Endothelial cell of umbilical vein (primary cell): ENCODE data around the gene MRO. TPM values are rescaled to one million over a fixed set of nuclear protein-coding genes. Genes with fewer than 3 reads are reported as not detected.

Experiments used
- BruUV-seq: library from RNA; stranded (reverse); fragments of 400-500 nt; replicated peaks from 2 replicates; lab custom pipeline; 2021; lab: Mats Ljungman, UMichigan
- CTCF ChIA-PET: fragments of 300-600, 350-600 bp; sonication (Branson Sonifier 250); formaldehyde crosslinking; loops from one replicate; lab custom pipeline; 2021; ENCODE audit warnings: antibody characterized with exemption, inconsistent platforms; lab: Charles Lee
- POLR2A ChIA-PET: fragments of 300-600, 350-600 bp; sonication (Branson Sonifier 250); formaldehyde crosslinking; loops from one replicate; lab custom pipeline; 2021; ENCODE audit warnings: antibody characterized with exemption, inconsistent platforms; lab: Charles Lee
- DNase-seq: peaks from one replicate; pipeline ENCODE4 v3.0.0-alpha.2; 2011; ENCODE audit warnings: low read depth, low spot score
- FAIRE-seq: peaks from 2 replicates; lab custom pipeline; 2011; peaks lifted over from hg19 to GRCh38; lab: Jason Lieb, UNC
- H2AFZ ChIP-seq: 2 replicates; pipeline ENCODE4 v1.6.0; 2012; ENCODE audit warnings: low read depth, low read length, control low read depth, inconsistent platforms
- H3K27ac ChIP-seq: 2 replicates; pipeline ENCODE4 v1.5.1; 2011; ENCODE audit warnings: low read depth, mild to moderate bottlenecking, control low read depth, low read length, moderate library complexity; ENCODE audit not compliant: insufficient read depth
- H3K27me3 ChIP-seq, 2 experiments: 2 replicates each; pipeline versions ENCODE4 v1.6.0 to v1.6.1; 2011; ENCODE audit warnings: low read length in 2 of 2, mixed read lengths in 1 of 2; ENCODE audit not compliant: control insufficient read depth in 2 of 2, insufficient read depth in 2 of 2
- H3K36me3 ChIP-seq, 2 experiments: 2 replicates in 1 of 2; 3 replicates in 1 of 2; pipeline ENCODE4 v1.5.1; 2011; ENCODE audit warnings: low read length in 2 of 2, mild to moderate bottlenecking in 1 of 2, moderate library complexity in 1 of 2; ENCODE audit not compliant: control insufficient read depth in 2 of 2, insufficient read depth in 2 of 2; ENCODE audit errors: extremely low read depth in 1 of 2
- H3K4me1 ChIP-seq: 3 replicates; pipeline ENCODE4 v1.5.1; 2011; ENCODE audit warnings: mild to moderate bottlenecking, low read length; ENCODE audit not compliant: control insufficient read depth, insufficient read depth; ENCODE audit errors: extremely low read depth
- H3K4me2 ChIP-seq: 2 replicates; pipeline ENCODE4 v1.6.1; 2011; ENCODE audit warnings: low read length, control low read depth, mixed read lengths; ENCODE audit not compliant: insufficient read depth
- H3K4me3 ChIP-seq, 3 experiments: fragments of 200-600 bp in 1 of 3; sonication (generic), shearing (Covaris generic) in 1 of 3; replicated peaks in 1 of 3; 2 replicates each; pipeline ENCODE4 v1.5.1; 2011 to 2016; ENCODE audit warnings: control low read depth in 3 of 3, low read length in 3 of 3, mild to moderate bottlenecking in 2 of 3, inconsistent platforms in 1 of 3, low read depth in 1 of 3, moderate library complexity in 1 of 3; ENCODE audit not compliant: insufficient read depth in 1 of 3
- H3K79me2 ChIP-seq: 2 replicates; pipeline ENCODE4 v1.6.0; 2012; ENCODE audit warnings: low read length, inconsistent platforms; ENCODE audit not compliant: control insufficient read depth, insufficient read depth
- H3K9ac ChIP-seq: replicated peaks from 2 replicates; pipeline ENCODE3; 2011; ENCODE audit warnings: low read length, control low read depth; ENCODE audit not compliant: insufficient read depth; ENCODE audit errors: extremely low read depth
- H3K9me1 ChIP-seq: replicated peaks from 3 replicates; pipeline ENCODE4 v1.6.0; 2011; ENCODE audit warnings: mild to moderate bottlenecking, low read length; ENCODE audit not compliant: control insufficient read depth, insufficient read depth; ENCODE audit errors: extremely low read depth
- H3K9me3 ChIP-seq: replicated peaks from 2 replicates; pipeline ENCODE4 v1.5.1; 2012; ENCODE audit warnings: low read length, inconsistent platforms; ENCODE audit not compliant: control insufficient read depth, insufficient read depth
- H4K20me1 ChIP-seq: replicated peaks from 2 replicates; pipeline ENCODE3; 2011; ENCODE audit warnings: mild to moderate bottlenecking, low read length; ENCODE audit not compliant: control insufficient read depth, insufficient read depth; ENCODE audit errors: extremely low read depth
- CTCF ChIP-seq, 2 donors: IDR thresholded peaks; 1 replicate in 1 of 2; 2 replicates in 1 of 2; pipeline ENCODE4 v1.5.1; 2011; ENCODE audit warnings: low read length in 2 of 2, mild to moderate bottlenecking in 2 of 2, moderate library complexity in 2 of 2, control low read depth in 1 of 2, inconsistent platforms in 1 of 2, low read depth in 1 of 2; ENCODE audit not compliant: insufficient read depth in 1 of 2; ENCODE audit errors: extremely low read depth in 1 of 2
- EZH2 ChIP-seq: IDR thresholded peaks from 2 replicates; pipeline ENCODE4 v1.6.1; 2012; ENCODE audit warnings: borderline replicate concordance, low read depth, mild to moderate bottlenecking, moderate library complexity, low read length, inconsistent platforms; ENCODE audit not compliant: severe bottlenecking
- FOS ChIP-seq: IDR thresholded peaks from 2 replicates; pipeline ENCODE4 v1.6.1; 2011; ENCODE audit warnings: mild to moderate bottlenecking, low read length, moderate library complexity, borderline replicate concordance; ENCODE audit not compliant: insufficient read depth
- GATA2 ChIP-seq: IDR thresholded peaks from 2 replicates; pipeline ENCODE4 v1.7.0; 2011; ENCODE audit warnings: low read depth, mild to moderate bottlenecking, moderate library complexity, mixed read lengths, low read length; ENCODE audit not compliant: insufficient read length, insufficient read depth
- JUN ChIP-seq: IDR thresholded peaks from 2 replicates; pipeline ENCODE4 v1.6.1; 2011; ENCODE audit warnings: borderline replicate concordance, low read depth; ENCODE audit not compliant: insufficient read length, insufficient read depth
- MYC ChIP-seq: IDR thresholded peaks from one replicate; pipeline ENCODE4 v1.6.1; 2011; ENCODE audit warnings: mild to moderate bottlenecking, low read depth, low read length
- POLR2A ChIP-seq: IDR thresholded peaks from 2 replicates; pipeline ENCODE4 v1.6.1; 2012; ENCODE audit warnings: low read depth, mild to moderate bottlenecking, control low read depth, low read length
- POLR2AphosphoS5 ChIP-seq: IDR thresholded peaks from 2 replicates; pipeline ENCODE4 v1.6.1; 2012; ENCODE audit warnings: low read depth, mild to moderate bottlenecking, control low read depth, low read length, moderate library complexity; ENCODE audit not compliant: insufficient read depth
- dilution Hi-C: fragments of 300-500 bp; cut with MboI; formaldehyde crosslinking; loops from one replicate; pipeline ENCODE4 v1.15.0; 2019; ENCODE audit warnings: low sequenced_read_pairs; ENCODE audit not compliant: extremely low pct_ligation_motif_present
- intact Hi-C: fragments of 100-400 bp; cut with micrococcal nuclease; formaldehyde crosslinking; loops from one replicate; pipeline ENCODE4 v1.10.0; 2022
- polyA plus RNA-seq, 4 experiments: library from polyadenylated mRNA; depleted of rRNA in 3 of 4; stranded (reverse) in 3 of 4; unstranded in 1 of 4; fragments of >200 nt; gene quantifications; 2 replicates each; pipeline versions ENCODE4 v1.2.1 to v1.2.3, GENCODE V29; 2011 to 2012; ENCODE audit warnings: missing spikeins in 1 of 4
- total RNA-seq: library from RNA; stranded (reverse); gene quantifications from 2 replicates; pipeline ENCODE4 v1.2.3, GENCODE V29; 2021
- TF ChIP-seq, protein P1 (sequence below): IDR thresholded peaks from 2 replicates; pipeline ENCODE4 v1.6.1; 2011; ENCODE audit not compliant: insufficient read depth, insufficient read length

Gene MRO
- total and polyA plus RNA-seq, 2 donors (not counting 3 experiments of a cell fraction or from before 2014, with no cell fraction given): not detected

GRCh38 chr18:50830544-50830943 lies 10.7 kb upstream of the MRO start:
- intact Hi-C loops: no loop called here
- dilution Hi-C loops: no loop called here
- FAIRE-seq: no peak
- no peak overlapping the region for H3K4me2 ChIP-seq
- H3K9me1 ChIP-seq: no peaks in the 10 kb centered on the region
- no peaks in the 10 kb centered on the region for H3K4me1 ChIP-seq
- no peak for DNase-seq
- H3K27ac ChIP-seq: no peak overlapping the region
- H3K9me3 ChIP-seq: no peaks in the 10 kb centered on the region
- no peak overlapping the region for H3K9ac ChIP-seq
- H4K20me1 ChIP-seq: no peaks in the 10 kb centered on the region
- H2AFZ ChIP-seq: no peak overlapping the region
- no peak for TF ChIP-seq POLR2AphosphoS5
- TF ChIP-seq FOS: no peak
- TF ChIP-seq, protein P1, sequence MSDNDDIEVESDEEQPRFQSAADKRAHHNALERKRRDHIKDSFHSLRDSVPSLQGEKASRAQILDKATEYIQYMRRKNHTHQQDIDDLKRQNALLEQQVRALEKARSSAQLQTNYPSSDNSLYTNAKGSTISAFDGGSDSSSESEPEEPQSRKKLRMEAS: no peak
- no peak for TF ChIP-seq EZH2
- TF ChIP-seq JUN: no peak
- no peak for TF ChIP-seq POLR2A
- TF ChIP-seq MYC: no peak
- no peak for TF ChIP-seq GATA2
- TF ChIP-seq CTCF (IDR thresholded peaks at IDR 0.05; ENCODE audit: extremely low read depth in 1 of 2, insufficient read depth in 1 of 2, low read depth in 1 of 2, low read length in 2 of 2): no peak
- BruUV-seq: no TSS peak
- POLR2A ChIA-PET: no interaction called here
- H3K36me3 ChIP-seq: no peaks in the 10 kb centered on the region
- H3K4me3 ChIP-seq: no peak overlapping the region
- CTCF ChIA-PET: interaction anchor here (0.6 kb wide), 1 partner anchor 9 kb away, joined by 3 read pairs; no protein-coding TSS in a partner anchor
- no peaks in the 10 kb centered on the region for H3K79me2 ChIP-seq
- H3K27me3 ChIP-seq: peaks cover 0 to 3% of the 10 kb centered on the region in 2 experiments
